GM20000 (cell line): ENCODE measurements around the gene CHURC1.

Experiments
- DNase-seq: peaks from one replicate; pipeline ENCODE4 v3.0.0; 2012; ENCODE audit warnings: low spot score
- TF ChIP-seq, protein P1 (sequence below): IDR thresholded peaks from 2 replicates; pipeline ENCODE4 v1.5.1; 2012; ENCODE audit warnings: mild to moderate bottlenecking, control low read depth; ENCODE audit errors: extremely low read depth, missing control alignments

The CHURC1 gene

DNA sequence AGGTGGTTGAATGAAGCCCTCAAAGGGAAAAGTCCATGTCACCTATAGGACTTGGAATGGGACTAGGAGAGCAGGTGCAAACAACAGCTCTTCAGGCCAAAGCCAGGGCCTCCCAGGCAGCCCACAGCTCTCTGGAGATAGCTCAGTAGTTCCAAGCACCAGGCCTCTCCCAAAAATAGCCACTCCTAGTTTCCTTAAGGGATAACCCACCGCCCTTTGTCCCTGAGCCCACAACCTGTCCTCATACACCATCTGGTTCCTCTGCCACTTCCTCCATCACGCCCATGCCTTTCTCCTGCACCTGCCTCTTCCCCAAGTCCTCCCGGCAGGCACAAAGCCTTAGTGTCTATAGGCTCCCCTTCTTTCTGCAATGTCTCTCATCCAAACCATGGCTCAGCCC is 55.8 kb downstream of the CHURC1 start:
- no peak for DNase-seq
- TF ChIP-seq, protein P1, sequence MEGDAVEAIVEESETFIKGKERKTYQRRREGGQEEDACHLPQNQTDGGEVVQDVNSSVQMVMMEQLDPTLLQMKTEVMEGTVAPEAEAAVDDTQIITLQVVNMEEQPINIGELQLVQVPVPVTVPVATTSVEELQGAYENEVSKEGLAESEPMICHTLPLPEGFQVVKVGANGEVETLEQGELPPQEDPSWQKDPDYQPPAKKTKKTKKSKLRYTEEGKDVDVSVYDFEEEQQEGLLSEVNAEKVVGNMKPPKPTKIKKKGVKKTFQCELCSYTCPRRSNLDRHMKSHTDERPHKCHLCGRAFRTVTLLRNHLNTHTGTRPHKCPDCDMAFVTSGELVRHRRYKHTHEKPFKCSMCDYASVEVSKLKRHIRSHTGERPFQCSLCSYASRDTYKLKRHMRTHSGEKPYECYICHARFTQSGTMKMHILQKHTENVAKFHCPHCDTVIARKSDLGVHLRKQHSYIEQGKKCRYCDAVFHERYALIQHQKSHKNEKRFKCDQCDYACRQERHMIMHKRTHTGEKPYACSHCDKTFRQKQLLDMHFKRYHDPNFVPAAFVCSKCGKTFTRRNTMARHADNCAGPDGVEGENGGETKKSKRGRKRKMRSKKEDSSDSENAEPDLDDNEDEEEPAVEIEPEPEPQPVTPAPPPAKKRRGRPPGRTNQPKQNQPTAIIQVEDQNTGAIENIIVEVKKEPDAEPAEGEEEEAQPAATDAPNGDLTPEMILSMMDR: no peak

DNA sequence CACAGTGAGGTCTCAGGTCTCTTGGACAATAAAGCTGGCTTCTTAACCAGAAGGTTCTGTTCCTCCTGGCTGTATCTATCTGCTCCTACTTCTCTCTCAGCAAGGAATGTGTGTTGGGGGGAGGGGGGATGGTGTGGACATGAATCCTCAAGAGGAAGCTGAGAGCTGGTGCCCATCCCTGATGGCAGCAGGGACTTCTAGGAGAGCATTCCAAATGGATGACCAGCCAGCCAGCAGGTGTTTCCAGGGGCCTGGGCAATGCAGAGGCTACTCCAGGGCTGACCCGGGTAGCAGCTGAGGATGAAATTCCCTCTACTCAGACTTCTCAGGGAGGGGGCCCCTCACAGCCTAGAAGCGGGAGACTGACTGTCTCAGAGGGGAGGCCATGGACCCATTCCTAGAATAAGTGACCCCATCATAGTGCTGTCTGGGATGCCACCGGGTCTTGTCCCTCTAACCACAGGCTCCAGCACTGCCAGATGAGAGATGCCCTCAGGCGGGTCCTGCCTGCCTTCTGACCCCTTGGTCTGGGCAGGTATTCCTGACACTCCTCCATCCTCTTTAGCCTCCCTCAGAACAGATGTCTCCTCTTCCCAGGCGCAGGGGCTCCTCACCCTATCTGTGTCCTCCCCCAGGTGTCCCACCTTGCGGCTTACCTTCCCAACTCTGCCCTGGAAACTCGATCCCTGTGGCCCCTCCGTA is 56.7 kb downstream of the CHURC1 start:
- TF ChIP-seq, protein P1: no peak
- DNase-seq: no peak

DNA sequence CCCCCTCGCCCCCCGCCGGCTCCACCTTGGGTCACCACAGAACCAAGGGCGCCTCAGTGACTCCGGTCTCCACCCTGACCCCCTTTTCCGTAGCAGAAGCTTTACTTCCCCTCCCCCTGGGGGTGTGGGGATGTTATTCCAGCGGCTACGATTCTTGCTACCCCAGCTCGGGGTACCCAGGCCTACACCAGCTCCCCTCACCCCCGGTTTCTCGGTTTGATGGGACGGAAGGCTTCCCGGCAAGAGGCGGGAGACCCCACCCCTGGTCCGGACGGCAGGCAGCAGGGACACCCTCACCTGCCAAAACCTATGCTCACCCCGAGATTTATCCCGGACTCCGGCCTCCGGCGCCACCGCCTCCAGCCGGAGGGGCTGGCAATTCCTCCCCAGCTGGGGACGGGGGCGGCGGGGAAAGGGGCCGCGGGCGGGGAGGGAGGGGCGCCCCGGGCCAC is 57.3 kb downstream of the CHURC1 start:
- TF ChIP-seq, protein P1: no peak
- DNase-seq: no peak

DNA sequence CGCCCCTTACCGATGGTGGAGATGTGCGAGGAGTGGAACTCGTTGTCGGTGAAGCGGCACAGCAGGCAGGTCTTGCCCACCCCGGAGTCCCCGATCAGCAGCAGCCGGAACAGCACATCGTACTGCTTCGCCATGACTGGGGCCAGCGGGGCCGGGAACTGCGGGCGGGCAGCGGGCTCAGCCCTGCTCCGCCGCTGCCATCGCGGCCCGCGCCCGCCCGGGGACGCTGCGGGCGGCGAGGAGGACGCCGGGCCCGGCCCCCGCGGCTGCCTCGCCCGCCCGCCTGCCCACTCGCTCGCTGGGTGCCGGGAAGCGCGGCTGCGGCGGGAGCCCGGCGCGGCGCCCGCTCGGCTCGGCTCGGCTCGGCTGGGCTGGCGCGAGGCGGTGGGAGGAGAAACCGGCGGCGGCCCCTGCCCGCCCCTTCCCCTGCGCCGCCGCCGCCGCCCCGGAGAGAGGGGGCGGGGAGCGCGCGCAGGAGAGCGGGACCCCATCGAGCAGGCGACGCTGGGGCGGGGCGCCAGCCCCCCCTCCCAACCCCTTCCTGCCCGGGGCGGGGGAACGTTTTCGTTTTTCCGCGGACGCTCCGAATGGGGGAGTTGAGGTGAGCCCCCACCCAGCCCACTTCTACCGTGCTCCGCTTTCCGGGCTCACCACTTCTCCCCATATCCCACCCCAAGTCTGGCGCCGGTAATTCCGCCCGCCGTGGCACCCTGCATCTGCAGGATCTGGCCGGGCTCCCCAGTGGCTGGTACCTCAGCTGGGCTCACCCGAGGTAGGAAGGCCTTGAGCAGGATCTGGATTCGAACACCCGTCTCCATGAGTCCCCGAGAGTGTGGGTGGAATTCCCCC is 57.9 kb downstream of the CHURC1 start, which contains the start of gene RAB15:
RAB15 (minus strand) TSS at position 394 of the 849 bp plus-strand sequence; CDS start at position 134, 260 bp downstream.
- TF ChIP-seq, protein P1: no peak
- DNase-seq: peak; percentile 79

DNA sequence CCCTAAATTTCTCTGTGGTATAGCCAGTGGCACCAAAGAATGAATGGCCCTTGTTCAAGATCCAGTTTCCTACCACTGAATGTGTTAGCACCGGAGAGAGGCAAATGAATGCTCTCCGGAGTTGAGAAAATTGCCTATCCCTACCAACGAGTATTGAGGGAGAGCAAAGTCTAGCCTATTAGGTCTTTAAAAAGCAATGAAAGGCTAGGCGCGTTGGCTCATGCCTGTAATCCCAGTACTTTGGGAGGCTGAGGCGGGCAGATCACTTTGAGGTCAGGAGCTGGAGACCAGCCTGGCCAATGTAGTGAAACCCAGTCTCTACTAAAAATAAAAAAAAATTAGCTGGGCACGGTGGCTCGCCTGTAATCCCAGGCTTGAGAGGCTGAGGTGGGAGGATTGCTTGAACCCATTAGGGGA is 58.8 kb downstream of the CHURC1 start:
- TF ChIP-seq, protein P1: no peak
- DNase-seq: no peak

DNA sequence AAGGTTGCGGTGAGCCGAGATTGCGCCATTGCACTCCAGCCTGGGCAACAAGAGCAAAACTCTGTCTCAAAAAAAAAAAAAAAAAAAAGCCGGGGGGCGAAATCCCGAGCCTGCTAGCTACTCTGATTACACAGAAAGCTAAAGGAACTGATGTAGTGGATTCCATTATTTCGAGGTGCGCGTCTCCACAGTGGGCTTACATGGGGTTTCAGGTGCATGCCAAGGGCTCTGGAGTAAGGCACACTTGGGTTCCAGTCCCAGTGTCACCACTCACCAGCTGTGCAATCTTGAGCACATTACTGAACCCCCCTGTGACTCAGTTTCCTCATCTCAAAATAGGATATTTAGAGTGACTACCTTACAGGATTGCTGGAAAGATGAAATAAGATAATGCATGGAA is 59.6 kb downstream of the CHURC1 start:
- TF ChIP-seq, protein P1: no peak
- no peak for DNase-seq

DNA sequence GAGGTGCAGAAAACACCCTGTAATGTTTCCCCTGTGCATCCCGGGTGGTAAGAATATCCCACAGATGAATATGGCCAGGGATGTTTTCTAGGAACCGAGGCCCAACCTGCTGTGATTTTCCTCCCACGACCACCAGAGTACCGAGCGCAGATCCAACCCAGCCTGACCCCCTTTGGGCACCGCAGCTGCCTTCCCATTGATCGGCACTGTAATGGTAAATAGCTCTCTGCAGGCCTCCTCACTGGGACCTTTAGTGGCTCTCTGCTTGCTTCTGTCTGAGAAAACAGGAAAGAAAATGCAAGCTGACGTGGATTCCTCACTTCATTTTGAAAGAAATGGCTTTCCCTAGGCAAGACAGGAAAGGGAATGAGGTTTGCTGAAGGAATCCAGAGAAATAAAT is 60.3 kb downstream of the CHURC1 start:
- DNase-seq: no peak
- TF ChIP-seq, protein P1: no peak
